HG02884 (cell line): ENCODE results near the gene ELAPOR1.
"Not testable (repeated sequence)": the region's sequence is repeated elsewhere in the genome, so short reads cannot be mapped to it uniquely, and the experiment has no call there.

ENCODE experiments used
- ATAC-seq: cut with Tn5 transposase; IDR thresholded peaks from one replicate; pipeline ENCODE4 v1.9.1; 2021; ENCODE audit warnings: mild to moderate bottlenecking, moderate library complexity; ENCODE audit not compliant: unreplicated experiment

ELAPOR1 gene

GRCh38 chr1:109135940-109136339 lies 22.0 kb downstream of the ELAPOR1 start:
- ATAC-seq: no peak

- no peak for ATAC-seq
Observed at GRCh38 chr1:109136766-109137165, 22.9 kb downstream of the ELAPOR1 start.

- ATAC-seq: no peak
Observed at GRCh38 chr1:109137958-109138357, 24.0 kb downstream of the ELAPOR1 start.

GRCh38 chr1:109138358-109138757 lies 24.4 kb downstream of the ELAPOR1 start:
- no peak for ATAC-seq

GRCh38 chr1:109140392-109140791 lies 26.5 kb downstream of the ELAPOR1 start:
- no peak for ATAC-seq

GRCh38 chr1:109142260-109142659 lies 28.3 kb downstream of the ELAPOR1 start:
- ATAC-seq: no peak

- ATAC-seq: not testable (repeated sequence)
Observed at GRCh38 chr1:109142725-109143124, 28.8 kb downstream of the ELAPOR1 start.

GRCh38 chr1:109148987-109149561 lies 35.2 kb downstream of the ELAPOR1 start:
- no peak for ATAC-seq

GRCh38 chr1:109149874-109150601 lies 36.1 kb downstream of the ELAPOR1 start:
- no peak for ATAC-seq

- ATAC-seq: no peak
Observed at GRCh38 chr1:109151146-109151990, 37.5 kb downstream of the ELAPOR1 start.

- ATAC-seq: no peak
Observed at GRCh38 chr1:109152196-109152595, 38.3 kb downstream of the ELAPOR1 start.

- no peak for ATAC-seq
Observed at GRCh38 chr1:109156916-109157385, 43.0 kb downstream of the ELAPOR1 start.

GRCh38 chr1:109158433-109158832 lies 44.5 kb downstream of the ELAPOR1 start:
- no peak for ATAC-seq

- no peak for ATAC-seq
Observed at GRCh38 chr1:109159326-109159725, 45.4 kb downstream of the ELAPOR1 start.

GRCh38 chr1:109160071-109160840 lies 46.3 kb downstream of the ELAPOR1 start:
- ATAC-seq: no peak

GRCh38 chr1:109161858-109162606 lies 48.1 kb downstream of the ELAPOR1 start:
- peak; percentile 52 for ATAC-seq

- ATAC-seq: no peak
Observed at GRCh38 chr1:109162626-109163025, 48.7 kb downstream of the ELAPOR1 start.

GRCh38 chr1:109163551-109163950 lies 49.6 kb downstream of the ELAPOR1 start:
- ATAC-seq: no peak
